Stimulated activated CD8-positive, alpha-beta memory T cell treated with anti-CD3 and anti-CD28 coated beads, Interleukin-15, amount 100 ng/mL, for 4 hours (primary cell): ENCODE results near the gene LPAR2.
"Not testable (repeated sequence)": the region's sequence is repeated elsewhere in the genome, so short reads cannot be mapped to it uniquely, and the experiment has no call there.

ENCODE experiments used
- DNase-seq, 2 donors: peaks; one replicate each; pipeline ENCODE4 v3.0.0-alpha.2; 2020; ENCODE audit warnings: low read depth in 2 of 2

The LPAR2 gene

GRCh38 chr19:19627621-19628500 lies at the start of gene LPAR2:
Gene LPAR2, minus strand, starts transcription at chr19:19628220. Its CDS starts 945 bp downstream, at chr19:19627275.
- peak in 1 of 2 donors; percentile 54 for DNase-seq

- no peak for DNase-seq
Observed at GRCh38 chr19:19677579-19677978, 49.6 kb upstream of the LPAR2 start.

- DNase-seq: no peak
Observed at GRCh38 chr19:19674315-19674714, 46.3 kb upstream of the LPAR2 start.

GRCh38 chr19:19672816-19673215 lies 44.8 kb upstream of the LPAR2 start:
- no peak for DNase-seq

- no peak for DNase-seq
Observed at GRCh38 chr19:19670070-19670551, 42.1 kb upstream of the LPAR2 start.

GRCh38 chr19:19668230-19669012 lies 40.4 kb upstream of the LPAR2 start, which contains the start of gene ZNF101:
Gene ZNF101, plus strand, starts transcription at chr19:19668839. Its CDS starts 125 bp downstream, at chr19:19668964.
- peak; percentile 86 to 88 for DNase-seq

GRCh38 chr19:19665420-19665948 lies 37.5 kb upstream of the LPAR2 start:
- DNase-seq: not testable (repeated sequence)

- peak; percentile 89 to 93 for DNase-seq
Observed at GRCh38 chr19:19663256-19664120, 35.5 kb upstream of the LPAR2 start, which contains the start of gene ATP13A1. Gene ATP13A1, minus strand, starts transcription at chr19:19663676. Its CDS starts 10 bp downstream, at chr19:19663666.

GRCh38 chr19:19662871-19663255 lies 34.8 kb upstream of the LPAR2 start:
- DNase-seq: no peak

GRCh38 chr19:19662344-19662743 lies 34.3 kb upstream of the LPAR2 start:
- DNase-seq: no peak

GRCh38 chr19:19661675-19662251 lies 33.7 kb upstream of the LPAR2 start:
- no peak for DNase-seq

GRCh38 chr19:19661141-19661674 lies 33.2 kb upstream of the LPAR2 start:
- no peak for DNase-seq

GRCh38 chr19:19659646-19660245 lies 31.7 kb upstream of the LPAR2 start:
- no peak for DNase-seq

- no peak for DNase-seq
Observed at GRCh38 chr19:19657397-19657783, 29.4 kb upstream of the LPAR2 start.

- no peak for DNase-seq
Observed at GRCh38 chr19:19656451-19657396, 28.7 kb upstream of the LPAR2 start.

GRCh38 chr19:19655641-19656343 lies 27.8 kb upstream of the LPAR2 start:
- no peak for DNase-seq

- no peak for DNase-seq
Observed at GRCh38 chr19:19655051-19655594, 27.1 kb upstream of the LPAR2 start.

- DNase-seq: no peak
Observed at GRCh38 chr19:19654441-19654840, 26.4 kb upstream of the LPAR2 start.
